Measurements from ENCODE around the gene RADIL.

Gene RADIL

GRCh38 chr7:4791738-4792536 is 91.6 kb downstream of the RADIL start:
- peak; percentile 77 for DNase-seq

GRCh38 chr7:4791101-4791737 is 92.3 kb downstream of the RADIL start:
- no peak for DNase-seq

GRCh38 chr7:4790516-4790991 is 93.0 kb downstream of the RADIL start:
- DNase-seq: no peak

- no peak for DNase-seq
Measured at GRCh38 chr7:4790078-4790465, 93.4 kb downstream of the RADIL start.

- DNase-seq: no peak
Measured at GRCh38 chr7:4789194-4790077, 94.1 kb downstream of the RADIL start.

GRCh38 chr7:4788627-4789189 is 94.8 kb downstream of the RADIL start:
- DNase-seq: no peak

GRCh38 chr7:4787947-4788626 is 95.4 kb downstream of the RADIL start:
- no peak for DNase-seq

- no peak for DNase-seq
Measured at GRCh38 chr7:4787541-4787940, 96.0 kb downstream of the RADIL start.

- no peak for DNase-seq
Measured at GRCh38 chr7:4786015-4786414, 97.5 kb downstream of the RADIL start.

GRCh38 chr7:4785371-4785770 is 98.1 kb downstream of the RADIL start:
- no peak for DNase-seq

- DNase-seq: no peak
Measured at GRCh38 chr7:4784799-4785198, 98.7 kb downstream of the RADIL start.

GRCh38 chr7:4783762-4784351 is 99.7 kb downstream of the RADIL start:
- no peak for DNase-seq

GRCh38 chr7:4783292-4783652 is 100.2 kb downstream of the RADIL start:
- DNase-seq: no peak

GRCh38 chr7:4782333-4783291 is 100.9 kb downstream of the RADIL start:
- DNase-seq: no peak

- no peak for DNase-seq
Measured at GRCh38 chr7:4781366-4782069, 102.0 kb downstream of the RADIL start.

- DNase-seq: no peak
Measured at GRCh38 chr7:4779118-4779517, 104.4 kb downstream of the RADIL start.

GRCh38 chr7:4775848-4776623 is 107.5 kb downstream of the RADIL start:
- DNase-seq: peak; percentile 55

GRCh38 chr7:4775250-4775847 is 108.2 kb downstream of the RADIL start, which contains the start of gene AP5Z1:
Gene AP5Z1 (plus strand): TSS chr7:4775623. CDS start chr7:4775716, 93 bp downstream.
- peak; percentile 96 for DNase-seq

Data from CD4-positive, alpha-beta T cell treated with Interleukin-21 for 1 hour (primary cell).